Testis (tissue), 3 donors: Measurements from ENCODE around the gene HCRTR2. TPM values are rescaled to one million over a fixed set of nuclear protein-coding genes. Genes with fewer than 3 reads are reported as not detected.

ENCODE experiments used
- DNase-seq: peaks from one replicate; pipeline ENCODE4 v3.0.0-alpha.2; 2019
- H3K27ac ChIP-seq, 2 donors: fragments of 200-600 bp; sonication (generic); one replicate each; pipeline ENCODE4 v1.5.1; 2019
- H3K27me3 ChIP-seq: fragments of 200-600 bp; sonication (generic); one replicate; pipeline ENCODE4 v1.5.1; 2019
- H3K36me3 ChIP-seq: fragments of 200-600 bp; sonication (generic); one replicate; pipeline ENCODE4 v1.5.1; 2017; ENCODE audit warnings: low read depth; ENCODE audit errors: missing control alignments
- H3K4me1 ChIP-seq: fragments of 200-600 bp; sonication (generic); one replicate; pipeline ENCODE4 v1.5.1; 2019
- H3K4me3 ChIP-seq, 2 donors: fragments of 200-600 bp; sonication (generic); one replicate each; pipeline ENCODE4 v1.5.1; 2017 to 2019
- H3K9me3 ChIP-seq: fragments of 200-600 bp; sonication (generic); one replicate; pipeline ENCODE4 v1.5.1; 2017
- CTCF ChIP-seq, 3 experiments: fragments of 450-650 bp in 2 of 3; fragments of 200-600 bp in 1 of 3; sonication (generic) in 1 of 3; IDR thresholded peaks; one replicate each; pipeline ENCODE4 v1.5.1; 2016 to 2019; ENCODE audit warnings: antibody characterized with exemption in 3 of 3, mild to moderate bottlenecking in 2 of 3, moderate library complexity in 1 of 3
- POLR2A ChIP-seq: fragments of 450-650 bp; IDR thresholded peaks from one replicate; pipeline ENCODE4 v1.6.1; 2017; ENCODE audit warnings: antibody characterized with exemption, mild to moderate bottlenecking, moderate library complexity
- WGBS, 2 donors: methylation state at CpG; one replicate each; pipeline ENCODE4 v1.1.5; 2018; 5-methylcytosine and 5-hydroxymethylcytosine counted together
- intact Hi-C: fragments of 100-400 bp; cut with DNase I; formaldehyde crosslinking; loops from one replicate; pipeline ENCODE4 v1.15.1; 2023; ENCODE audit warnings: low total_unique reads
- polyA plus RNA-seq: library from polyadenylated mRNA; stranded (reverse); fragments of 350-450 nt; fragmentation: Illumina TruSeq; extraction: RNeasy Lipid Tissue Mini Kit (QIAGEN cat#74804); gene quantifications from one replicate; pipeline ENCODE4 v1.2.3, GENCODE V29; 2014; ENCODE audit warnings: low read depth, low replicate concordance; ENCODE audit not compliant: insufficient read depth
- total RNA-seq, 2 donors: library from RNA; depleted of rRNA; stranded (reverse); fragments of >200 nt; gene quantifications; one replicate each; pipeline ENCODE4 v1.2.3, GENCODE V29; 2016

The HCRTR2 gene
- total and polyA plus RNA-seq, 3 donors from 2014 or later = 0.39 to 0.50 (median 0.50) TPM

GRCh38 chr6:55260181-55260580 lies 85.9 kb downstream of the HCRTR2 start:
- Histone ChIP-seq H3K27me3 (no peaks in the 10 kb centered on the region), H3K36me3 (no peaks in the 10 kb centered on the region), H3K4me1 (no peaks in the 10 kb centered on the region), H3K9me3 (no peaks in the 10 kb centered on the region), H3K27ac (no peak overlapping the region), H3K4me3 (no peak overlapping the region)
- DNase-seq = no peak
- intact Hi-C loops = no loop called here
- TF ChIP-seq POLR2A (no peak), CTCF (IDR thresholded peaks at IDR 0.05) (no peak)
- 88 to 95% methylated on average over 2 of the region's 2 CpGs for WGBS, 2 donors

GRCh38 chr6:55265409-55266114 lies 91.2 kb downstream of the HCRTR2 start:
- no peaks in the 10 kb centered on the region for H3K9me3 ChIP-seq
- no peak for DNase-seq
- 71 to 82% methylated on average over 4 of the region's 4 CpGs for WGBS, 2 donors
- intact Hi-C loops = no loop called here
- no peak overlapping the region for H3K4me3 ChIP-seq
- no peaks in the 10 kb centered on the region for H3K36me3 ChIP-seq
- H3K4me1 ChIP-seq = no peaks in the 10 kb centered on the region
- H3K27ac ChIP-seq = no peak overlapping the region
- TF ChIP-seq POLR2A (no peak), CTCF (IDR thresholded peaks at IDR 0.05) (no peak)
- H3K27me3 ChIP-seq = no peaks in the 10 kb centered on the region

- intact Hi-C loops = no loop called here
- H3K27me3 ChIP-seq = no peaks in the 10 kb centered on the region
- no peak for TF ChIP-seq CTCF (IDR thresholded peaks at IDR 0.05)
- TF ChIP-seq POLR2A = no peak
- no peaks in the 10 kb centered on the region for H3K36me3 ChIP-seq
- WGBS, 2 donors = 95 to 96% methylated on average over 2 of the region's 2 CpGs
- H3K27ac ChIP-seq = no peak overlapping the region
- no peaks in the 10 kb centered on the region for H3K4me1 ChIP-seq
- no peaks in the 10 kb centered on the region for H3K9me3 ChIP-seq
- H3K4me3 ChIP-seq = no peak overlapping the region
- DNase-seq = no peak
Measured at GRCh38 chr6:55266896-55267295, 92.6 kb downstream of the HCRTR2 start.

GRCh38 chr6:55276745-55277530 lies 102.6 kb downstream of the HCRTR2 start:
- intact Hi-C loops = no loop called here
- peak overlapping the region; percentile 9 to 25 for H3K4me3 ChIP-seq
- no peak for TF ChIP-seq POLR2A
- peak; percentile 30 to 54 (median 50) for TF ChIP-seq CTCF (IDR thresholded peaks at IDR 0.05)
- no peaks in the 10 kb centered on the region for H3K36me3 ChIP-seq
- DNase-seq = peak; percentile 78
- peak overlapping the region in 1 of 2 donors; percentile 12 for H3K27ac ChIP-seq
- no peaks in the 10 kb centered on the region for H3K9me3 ChIP-seq
- 6 to 12% methylated on average over 15 of the region's 15 CpGs for WGBS, 2 donors
- H3K4me1 ChIP-seq = no peaks in the 10 kb centered on the region
- H3K27me3 ChIP-seq = no peaks in the 10 kb centered on the region
